Activated CD8-positive, alpha-beta memory T cell treated with anti-CD3 and anti-CD28 coated beads for 48 hours (primary cell): ENCODE measurements around the gene INSRR.

Source experiments
- DNase-seq, 3 experiments: peaks; one replicate each; pipeline ENCODE4 v3.0.0-alpha.2; 2020; ENCODE audit warnings: low read depth in 2 of 3, low spot score in 2 of 3

INSRR gene

GRCh38 chr1:156858959-156859522 lies at the start of gene INSRR:
TSS of gene INSRR (minus strand) at chr1:156859117. CDS start at chr1:156858621, 496 bp downstream.
- no peak for DNase-seq

GRCh38 chr1:156908541-156908940 lies 49.6 kb upstream of the INSRR start:
- no peak for DNase-seq

DNA sequence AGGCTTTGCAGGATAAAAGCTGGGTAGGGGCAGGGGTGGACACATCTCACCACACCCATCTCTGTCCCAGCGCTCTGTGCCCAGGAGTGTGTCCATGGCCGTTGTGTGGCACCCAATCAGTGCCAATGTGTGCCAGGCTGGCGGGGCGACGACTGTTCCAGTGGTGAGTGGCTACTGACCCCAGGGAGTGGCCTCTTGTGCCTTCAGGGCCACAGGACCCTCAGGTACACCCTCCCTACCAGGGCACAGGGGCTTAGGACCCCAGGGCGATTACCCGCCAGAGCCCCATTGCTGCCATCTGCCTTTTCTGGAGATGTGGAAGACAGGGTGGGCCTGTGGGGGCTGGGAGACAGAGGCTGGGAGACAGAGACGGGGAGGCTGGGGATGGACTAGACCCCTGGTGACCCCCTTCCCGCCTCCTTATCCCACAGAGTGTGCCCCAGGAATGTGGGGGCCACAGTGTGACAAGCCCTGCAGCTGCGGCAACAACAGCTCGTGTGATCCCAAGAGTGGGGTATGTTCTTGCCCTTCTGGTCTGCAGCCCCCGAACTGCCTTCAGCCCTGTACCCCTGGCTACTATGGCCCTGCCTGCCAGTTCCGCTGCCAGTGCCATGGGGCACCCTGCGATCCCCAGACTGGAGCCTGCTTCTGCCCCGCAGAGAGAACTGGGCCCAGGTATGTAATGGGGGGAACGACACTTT lies 47.4 kb upstream of the INSRR start:
- DNase-seq, result no peak

DNA sequence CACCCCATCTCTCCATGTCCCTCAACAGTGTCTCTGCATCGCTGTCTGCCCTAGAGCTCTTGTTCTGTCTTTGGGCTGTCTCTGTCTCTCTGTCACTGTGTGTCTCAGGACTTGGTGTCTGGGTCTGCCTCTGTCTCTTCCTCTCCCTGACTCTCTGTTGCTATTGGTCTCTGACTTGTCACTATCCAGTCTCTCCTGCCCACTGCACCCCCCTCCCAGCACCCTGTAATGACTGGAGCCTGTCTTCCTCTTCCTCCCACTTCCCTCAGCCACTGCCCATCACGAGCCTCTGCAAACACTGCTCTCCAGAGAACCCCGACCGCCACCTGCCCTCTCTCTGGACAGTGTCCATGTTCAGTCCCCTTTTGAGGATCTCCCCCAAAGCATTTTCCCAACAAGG lies 46.7 kb upstream of the INSRR start:
- DNase-seq, result no peak

DNA sequence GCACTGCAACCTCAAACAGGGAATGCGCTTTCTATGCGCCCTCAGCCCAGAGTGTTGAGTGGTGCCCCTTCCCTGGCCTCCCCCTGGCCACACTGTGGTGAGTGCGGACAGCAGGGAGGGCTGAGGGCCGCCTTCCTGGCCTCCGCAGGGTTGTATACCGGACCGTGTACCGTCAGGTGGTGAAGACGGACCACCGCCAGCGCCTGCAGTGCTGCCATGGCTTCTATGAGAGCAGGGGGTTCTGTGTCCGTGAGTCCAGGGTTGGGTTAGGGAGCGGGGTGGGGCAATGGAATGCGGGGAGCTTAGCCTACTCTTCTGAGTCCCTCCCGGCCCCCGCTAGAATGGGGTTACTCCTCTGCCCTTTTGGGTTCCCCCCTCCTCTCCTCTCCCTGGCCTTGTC lies 46.3 kb upstream of the INSRR start:
- DNase-seq, result no peak

GRCh38 chr1:156904187-156904959 lies 45.5 kb upstream of the INSRR start:
- DNase-seq, result no peak

GRCh38 chr1:156903328-156904091 lies 44.6 kb upstream of the INSRR start:
- no peak for DNase-seq

DNA sequence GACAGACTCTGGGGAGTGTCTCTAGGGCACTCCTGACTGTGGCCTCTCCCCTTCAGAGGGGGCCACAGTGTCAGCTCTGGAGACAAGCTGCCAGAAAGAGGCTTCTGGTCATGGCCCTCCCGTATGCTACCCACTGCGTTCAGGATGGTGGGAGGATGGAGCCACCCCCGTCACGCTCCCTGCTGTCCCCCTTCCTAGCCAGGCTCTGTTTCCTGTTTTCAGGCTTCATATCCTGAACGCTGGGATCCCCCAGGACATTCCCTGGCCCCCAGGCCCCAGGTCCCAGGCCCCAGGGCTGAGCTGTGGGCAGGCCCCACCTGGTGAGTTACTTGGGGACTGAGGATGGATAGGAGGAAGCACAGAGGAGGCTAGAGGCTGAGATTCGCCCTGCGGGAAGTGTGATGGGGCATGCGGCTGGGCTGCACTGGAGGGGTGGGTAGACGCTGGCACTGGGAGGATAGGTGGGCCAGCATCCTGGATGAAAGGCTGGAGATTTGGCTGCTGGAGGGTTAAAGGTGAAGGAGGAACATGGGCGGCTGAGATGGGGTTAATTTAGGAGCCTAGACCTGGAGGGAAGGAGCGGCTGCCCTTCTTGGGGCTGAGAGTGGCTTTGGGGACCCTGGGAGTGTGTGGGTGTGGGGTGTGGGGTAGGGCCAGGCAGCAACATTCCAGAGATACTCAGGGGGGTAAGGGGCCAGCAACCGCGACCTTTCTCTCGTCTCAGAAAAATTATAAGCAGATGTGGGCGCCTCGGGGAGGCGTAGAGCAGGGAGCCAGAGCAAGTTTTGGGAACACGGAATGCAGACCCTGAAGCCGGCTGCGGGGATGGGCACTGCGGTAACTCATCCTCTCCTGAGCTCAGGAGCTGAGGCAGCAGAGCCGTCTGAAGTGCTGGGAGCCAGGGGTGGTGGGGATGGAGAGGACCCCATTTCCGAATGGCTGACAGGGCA lies 43.3 kb upstream of the INSRR start:
- DNase-seq, result no peak

DNA sequence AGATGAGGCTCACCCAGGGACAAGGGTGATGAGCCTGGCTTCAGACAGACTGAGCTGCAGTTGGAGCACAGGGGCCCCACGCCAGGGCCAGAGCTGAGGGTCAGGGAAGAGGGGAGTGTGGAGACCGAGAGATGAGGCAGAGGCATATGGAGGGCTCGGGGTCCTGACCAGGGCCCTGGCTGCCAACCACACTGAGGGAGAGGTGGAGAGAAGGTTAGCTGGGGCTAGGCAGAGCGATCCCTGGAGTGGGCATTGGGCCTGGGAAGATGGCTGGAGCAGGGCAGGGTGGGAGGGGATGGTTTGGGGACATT lies 42.6 kb upstream of the INSRR start:
- DNase-seq, result no peak

GRCh38 chr1:156900896-156901589 lies 42.1 kb upstream of the INSRR start:
- no peak for DNase-seq

- DNase-seq, result no peak
Measured at GRCh38 chr1:156899956-156900718, 41.2 kb upstream of the INSRR start.

DNA sequence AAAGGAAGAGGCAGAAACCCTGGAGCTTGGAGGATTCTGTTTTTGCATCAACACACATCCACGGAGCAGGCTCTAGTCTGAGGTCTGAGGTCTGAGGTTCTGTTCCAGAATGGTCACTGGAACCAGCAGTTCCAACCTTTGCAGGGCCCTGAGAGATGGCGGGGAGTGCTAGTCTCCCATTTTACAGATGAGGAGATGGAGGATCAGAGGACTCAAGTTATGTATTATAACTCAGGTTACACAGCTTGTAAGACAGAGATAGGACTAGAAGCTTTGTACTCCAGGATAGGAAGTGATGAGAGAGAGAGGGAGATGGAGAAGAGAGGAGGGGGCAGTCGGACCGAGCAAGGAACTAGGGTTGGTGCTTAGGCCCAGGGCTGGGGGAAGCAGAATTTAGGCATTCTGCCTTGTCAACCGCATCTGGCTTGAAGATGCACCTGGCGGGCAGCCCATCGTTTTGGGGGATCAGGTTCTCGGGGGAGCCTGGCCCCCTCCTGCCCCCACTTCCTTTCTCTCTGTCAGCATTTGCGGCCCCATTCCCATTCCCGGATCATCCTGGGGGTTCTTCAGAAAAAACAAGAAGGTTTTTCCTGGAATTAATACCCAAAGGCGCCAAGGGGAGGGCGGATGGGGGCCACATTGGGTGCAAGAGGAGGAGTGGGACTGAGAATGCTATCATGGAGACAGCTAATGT lies 40.2 kb upstream of the INSRR start:
- no peak for DNase-seq

DNA sequence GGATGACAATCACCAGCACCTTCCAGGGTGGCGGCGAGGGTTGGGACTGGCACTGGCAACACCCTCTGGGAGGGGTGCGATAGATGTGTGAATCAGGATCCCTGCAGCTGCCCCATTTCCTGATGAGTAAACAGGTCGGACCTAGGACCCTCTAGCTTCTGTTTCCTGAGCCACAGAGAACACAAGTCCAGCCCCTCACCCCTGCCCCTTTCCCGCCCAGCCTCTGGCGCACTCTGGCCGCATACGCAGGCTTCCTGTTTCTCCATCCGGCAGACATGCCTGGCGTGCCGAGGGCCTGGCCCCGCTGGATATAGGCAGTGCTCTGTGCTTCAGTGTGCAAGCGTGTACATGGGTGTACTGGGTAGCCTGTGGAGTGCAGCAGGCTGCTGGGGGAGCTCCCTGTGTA lies 39.2 kb upstream of the INSRR start:
- DNase-seq, result no peak

DNA sequence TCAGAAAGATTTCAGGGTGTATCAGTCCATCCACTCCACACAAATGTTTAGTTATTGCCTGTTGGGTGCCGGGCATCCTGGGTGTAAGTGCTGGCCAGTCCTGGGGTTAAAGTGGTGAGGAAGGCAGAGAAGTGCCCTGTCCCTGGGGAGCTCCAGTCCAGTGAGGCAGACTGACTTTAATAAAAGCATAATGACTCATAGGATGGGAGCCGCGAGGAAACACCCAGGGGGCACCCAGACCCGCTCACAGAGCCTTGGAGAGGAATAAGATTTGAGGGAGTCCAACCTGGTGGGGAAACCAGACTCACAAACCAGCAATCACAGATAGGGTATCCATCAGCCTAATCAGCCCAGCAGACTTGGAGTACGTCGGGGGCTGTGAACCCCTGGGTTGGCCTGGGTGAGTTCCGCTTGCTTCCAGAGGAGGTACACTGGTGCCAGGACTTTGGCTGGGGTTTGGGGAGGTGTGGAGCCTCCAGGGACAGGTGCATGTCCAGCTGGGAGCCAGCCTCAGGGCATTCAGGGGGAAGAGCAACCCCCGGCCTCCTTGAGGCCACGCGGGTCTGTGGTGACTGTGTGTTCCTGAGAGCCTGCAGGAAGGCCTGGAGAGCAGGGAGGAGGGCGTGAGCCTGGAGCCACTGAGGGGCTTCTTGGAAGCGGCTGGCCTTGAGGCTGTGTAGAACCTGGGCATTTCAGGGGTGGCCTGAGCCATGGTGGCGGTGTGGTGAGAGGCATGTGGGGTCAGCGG lies 38.3 kb upstream of the INSRR start:
- no peak for DNase-seq

DNA sequence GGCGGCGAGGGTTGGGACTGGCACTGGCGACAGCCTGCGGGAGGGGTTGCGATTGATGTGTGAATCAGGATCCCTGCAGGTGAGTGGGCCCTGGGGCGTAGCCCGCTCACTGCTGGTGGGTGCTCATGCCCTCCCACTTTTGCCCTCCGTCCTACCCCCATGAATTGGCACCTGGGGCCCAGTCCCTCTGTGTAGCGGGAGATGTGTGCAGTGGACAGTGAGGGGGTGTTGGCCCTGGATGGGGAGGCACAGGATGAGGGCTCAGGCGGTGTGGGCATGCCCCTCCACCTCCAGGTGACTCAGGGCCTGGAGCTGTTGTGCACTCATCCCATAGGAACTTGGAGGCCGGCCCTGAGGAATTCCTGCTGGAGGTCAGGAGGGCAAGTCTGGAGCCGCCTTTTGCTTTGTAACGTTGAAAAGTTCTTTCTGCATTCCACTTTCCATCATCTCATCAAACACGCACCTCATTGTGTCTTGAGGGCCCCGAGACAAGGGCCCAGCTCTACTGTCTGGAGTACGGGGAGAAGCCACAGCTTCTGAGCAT lies 37.6 kb upstream of the INSRR start:
- DNase-seq, result no peak

- DNase-seq, result no peak
Measured at GRCh38 chr1:156895927-156896326, 37.0 kb upstream of the INSRR start.

DNA sequence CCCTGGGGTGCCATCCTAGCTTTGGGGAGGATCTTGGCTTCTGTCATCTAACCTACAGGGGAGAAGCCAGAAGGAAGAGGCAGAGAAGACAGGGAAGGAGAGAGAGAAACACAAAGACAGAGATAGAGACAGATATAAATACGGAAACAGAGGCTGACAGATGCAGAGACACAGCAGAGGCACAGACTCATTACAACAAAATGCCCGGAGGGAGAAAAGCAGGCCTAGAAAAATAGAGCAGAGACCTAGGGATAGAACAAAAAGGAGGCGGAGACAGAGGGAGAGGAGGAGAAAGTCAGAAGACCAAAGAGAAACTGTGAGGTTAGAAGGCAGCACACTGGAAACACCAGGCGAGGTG lies 36.5 kb upstream of the INSRR start:
- no peak for DNase-seq
